Measurements from ENCODE around the gene NEGR1.

Gene NEGR1

DNA sequence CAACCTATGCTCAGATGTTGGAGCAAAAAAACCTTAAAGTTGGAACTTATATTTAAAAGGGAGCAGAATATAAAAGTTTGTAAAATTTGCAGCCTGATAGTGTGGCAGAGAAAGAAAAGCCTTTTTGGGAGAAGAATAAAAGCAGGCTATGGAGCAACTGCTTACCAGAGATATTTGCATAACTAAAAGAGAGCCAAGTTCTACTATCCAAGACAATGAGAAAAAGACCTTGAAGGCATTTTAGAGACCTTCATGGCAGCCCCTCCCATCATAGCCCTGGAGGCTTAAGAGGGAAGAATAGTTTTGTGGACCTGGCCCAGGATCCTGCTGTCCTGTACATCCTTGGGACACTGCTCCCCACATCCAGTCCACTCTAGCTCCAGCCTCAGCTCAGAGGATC is 889.0 kb downstream of the NEGR1 start:
- no peak for DNase-seq (ENCODE audit: low read depth, low spot score)

DNA sequence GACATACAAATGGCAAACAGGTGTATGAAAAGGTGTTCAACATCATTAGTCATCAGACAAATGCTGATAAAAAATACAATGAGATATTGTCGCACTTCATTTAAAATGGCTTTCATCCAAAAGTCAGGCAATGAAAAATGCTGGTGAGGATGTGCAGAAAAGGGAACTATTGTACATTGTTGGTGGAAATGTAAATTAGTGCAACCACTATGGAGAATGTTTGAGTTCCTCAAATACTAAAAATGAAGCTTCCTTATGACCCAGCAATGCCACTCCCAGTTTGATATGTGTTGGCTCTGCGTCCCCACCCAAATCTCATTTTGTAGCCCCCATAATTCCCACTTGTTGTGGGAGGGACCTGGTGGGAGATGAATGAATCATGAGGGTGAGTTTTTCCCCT is 891.8 kb downstream of the NEGR1 start:
- no peak for DNase-seq (ENCODE audit: low read depth, low spot score)

DNA sequence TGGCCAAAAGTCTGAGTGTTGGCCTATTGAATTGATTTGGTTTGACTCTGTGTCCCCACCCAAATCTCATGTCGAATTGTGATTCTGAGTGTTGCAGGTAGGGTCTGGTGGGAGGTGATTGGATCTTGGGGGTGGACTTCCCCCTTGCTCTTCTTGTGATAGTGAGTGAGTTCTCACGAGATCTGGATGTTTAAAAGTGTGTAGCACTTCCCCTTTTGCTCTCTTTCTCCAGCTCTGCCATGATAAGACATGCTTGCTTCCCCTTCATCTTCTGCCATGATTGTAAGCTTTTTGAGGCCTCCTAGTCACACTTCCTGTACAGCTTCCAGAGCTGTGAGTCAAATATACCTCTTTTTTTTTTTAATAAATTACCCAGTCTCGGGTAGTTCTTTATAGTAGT is 904.5 kb downstream of the NEGR1 start:
- no peak for DNase-seq (ENCODE audit: low read depth, low spot score)

DNA sequence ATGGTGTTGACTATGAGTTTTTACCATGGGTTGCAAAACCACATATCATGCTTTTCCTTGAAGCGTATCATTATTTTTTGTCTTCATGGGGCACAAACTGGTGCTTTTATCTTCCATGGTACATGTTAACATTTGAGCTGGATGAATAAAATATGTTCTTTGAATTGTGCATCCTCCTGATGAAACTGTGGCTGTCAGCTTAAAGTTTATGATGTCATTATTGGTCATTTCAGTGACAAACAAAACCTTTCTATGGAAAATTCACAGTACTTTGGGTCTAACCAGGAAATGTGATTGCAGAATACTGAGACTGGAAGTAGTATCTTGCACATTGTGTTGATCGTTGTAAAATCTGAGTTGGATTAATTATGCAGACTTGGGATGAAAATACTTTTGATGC is 909.8 kb downstream of the NEGR1 start:
- no peak for DNase-seq (ENCODE audit: low read depth, low spot score)

DNA sequence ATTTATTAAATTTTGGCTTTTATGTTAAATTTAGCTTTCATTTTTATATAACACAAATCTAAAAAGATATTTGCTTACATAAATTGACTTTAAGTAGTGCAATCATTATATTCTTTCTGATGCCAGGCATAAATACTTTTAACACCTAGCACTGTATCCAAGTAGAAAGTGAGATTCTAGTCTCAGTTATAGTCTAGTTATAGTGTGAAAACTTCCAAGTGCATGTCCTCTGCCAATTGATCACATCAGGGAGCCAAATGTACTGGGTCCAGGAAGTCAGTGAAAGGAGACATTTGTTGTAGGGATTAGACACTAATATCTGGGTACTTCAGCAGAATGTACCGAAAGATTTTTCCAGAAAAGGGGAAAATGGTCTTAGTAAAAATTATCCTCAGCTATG is 910.8 kb downstream of the NEGR1 start:
- no peak for DNase-seq (ENCODE audit: low read depth, low spot score)

DNA sequence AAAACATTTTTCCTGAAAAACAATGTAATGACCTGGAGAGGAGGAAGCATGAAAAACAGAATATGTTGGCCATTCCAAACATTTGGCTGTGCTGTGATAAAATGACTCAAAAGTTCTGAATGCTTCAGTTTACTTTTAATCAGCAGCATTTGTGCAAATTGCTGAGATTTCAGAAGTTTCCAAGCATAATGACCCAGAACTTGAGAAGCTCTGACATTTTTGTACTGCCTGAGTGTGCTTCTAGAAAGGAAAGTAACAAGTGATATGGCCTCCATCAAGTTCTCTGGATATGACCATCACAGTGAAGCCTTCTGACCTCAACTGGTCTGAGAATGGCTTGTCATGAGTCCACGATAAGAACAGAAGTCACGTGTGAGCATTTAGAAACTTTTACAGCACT is 918.1 kb downstream of the NEGR1 start:
- DNase-seq (ENCODE audit: low read depth, low spot score) = peak; percentile 49

DNA sequence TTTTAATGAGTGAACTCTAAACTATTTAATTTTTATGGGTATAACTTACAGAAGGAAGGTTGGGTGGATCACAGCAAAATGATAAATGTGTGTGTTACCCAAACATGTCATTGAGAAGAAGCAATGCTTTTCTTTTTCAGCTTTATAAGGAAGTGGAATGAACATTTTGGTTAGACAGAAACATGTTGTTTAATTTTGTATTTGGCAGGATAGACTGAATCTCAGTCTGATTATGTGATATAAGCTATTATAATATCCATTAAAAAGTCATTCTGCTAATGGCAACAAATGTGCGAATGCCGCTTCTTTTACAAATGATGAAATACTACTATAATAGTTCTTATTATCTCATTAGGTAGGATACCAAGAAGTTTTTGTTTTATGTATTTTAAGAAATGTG is 919.6 kb downstream of the NEGR1 start:
- no peak for DNase-seq (ENCODE audit: low read depth, low spot score)

DNA sequence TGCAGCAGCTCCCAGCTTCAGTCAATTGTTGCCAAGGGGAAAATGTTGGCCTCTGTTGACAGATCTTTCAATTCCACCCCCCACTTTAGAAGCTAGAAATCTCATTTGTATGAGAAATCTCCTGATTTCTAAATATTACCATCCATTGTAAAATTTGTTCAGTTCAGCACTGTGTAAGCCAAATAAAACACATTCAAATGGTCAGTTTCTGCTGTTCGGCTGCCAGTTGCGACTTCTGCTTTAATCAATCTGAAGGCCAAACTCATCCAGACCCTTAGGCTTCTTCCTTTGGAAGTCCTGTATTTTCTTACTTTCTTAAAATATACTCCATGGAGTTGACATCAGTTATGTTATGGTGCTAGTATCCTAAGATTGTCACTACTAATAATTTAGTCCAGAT is 920.3 kb downstream of the NEGR1 start:
- DNase-seq (ENCODE audit: low read depth, low spot score) = no peak

DNA sequence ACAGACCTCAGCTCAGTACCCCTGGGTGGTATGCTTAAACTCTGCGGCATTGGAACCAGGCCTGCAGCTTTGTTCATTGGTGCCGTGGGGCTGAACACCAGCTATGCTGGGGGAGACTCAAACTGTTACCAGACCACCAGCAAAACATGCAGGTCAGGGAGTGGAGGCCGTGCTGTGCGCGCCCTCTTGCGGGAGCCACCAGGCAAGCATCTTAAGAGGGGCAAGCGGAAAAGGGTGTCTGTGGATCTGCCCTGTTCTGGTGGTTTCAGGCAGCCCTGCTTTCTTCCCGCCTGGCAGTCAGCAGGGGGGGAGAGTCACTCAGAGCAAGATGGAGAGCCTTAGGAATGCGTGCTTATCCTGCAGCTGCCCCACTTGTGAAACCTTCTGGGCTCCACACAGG is 924.6 kb downstream of the NEGR1 start:
- DNase-seq (ENCODE audit: low read depth, low spot score) = no peak

DNA sequence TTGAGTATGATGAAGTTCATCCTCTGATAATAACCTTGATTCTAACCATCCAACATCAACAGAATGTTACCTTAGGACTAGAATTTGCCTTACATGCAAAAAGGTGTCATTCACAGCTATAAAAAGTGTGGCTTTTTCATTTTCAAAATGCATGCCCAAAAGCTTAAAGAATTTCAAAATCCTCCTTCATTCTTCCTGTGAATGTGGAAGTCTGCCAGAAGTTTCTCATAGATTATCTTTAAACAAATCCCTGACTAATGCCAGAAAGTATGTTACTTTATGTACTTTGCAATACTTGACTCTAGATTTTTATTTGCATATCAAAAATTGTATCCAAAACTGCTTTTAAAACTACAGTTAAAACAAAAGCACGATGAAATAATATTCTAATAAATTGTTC is 930.9 kb downstream of the NEGR1 start:
- peak; percentile 56 for DNase-seq (ENCODE audit: low read depth, low spot score)

DNA sequence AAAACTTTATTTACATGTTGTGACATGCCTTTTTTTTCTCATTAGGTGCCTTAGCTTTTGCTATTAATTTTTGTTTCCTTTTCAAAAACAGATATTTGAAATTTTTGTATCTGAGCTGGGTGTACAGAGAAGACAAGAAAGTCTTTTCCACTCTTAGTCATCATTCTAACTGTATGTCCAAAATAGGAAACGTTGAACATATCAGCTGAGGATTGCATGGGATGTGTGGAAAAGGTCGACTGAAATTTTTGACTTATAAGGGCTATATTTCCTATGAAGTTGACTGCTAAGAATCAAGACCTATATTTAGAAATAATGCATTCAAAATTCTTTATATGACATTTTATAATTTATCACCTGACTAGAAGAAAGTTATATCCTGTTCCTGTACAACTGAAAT is 931.5 kb downstream of the NEGR1 start:
- no peak for DNase-seq (ENCODE audit: low read depth, low spot score)

DNA sequence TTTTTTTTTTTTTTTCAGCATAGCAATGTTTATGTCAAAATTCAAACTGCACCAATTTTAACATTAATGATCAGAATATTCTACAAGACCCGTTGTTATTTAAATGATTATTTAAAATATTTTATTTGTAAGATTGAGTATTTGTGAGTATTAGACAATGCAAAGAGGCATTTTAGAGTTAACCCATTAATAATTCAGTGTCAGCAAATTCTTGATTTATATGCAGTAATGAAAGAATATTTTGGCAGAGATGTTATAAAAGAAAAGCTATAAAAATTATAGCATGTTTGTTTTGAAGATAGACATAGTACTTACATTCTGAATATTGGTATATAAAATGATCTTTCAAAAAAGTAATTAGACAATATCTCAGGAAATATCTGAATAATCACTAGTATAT is 932.0 kb downstream of the NEGR1 start:
- DNase-seq (ENCODE audit: low read depth, low spot score) = no peak

Data from astrocyte of the hippocampus (primary cell).